Activated CD8-positive, alpha-beta T cell treated with anti-CD3 and anti-CD28 coated beads for 36 hours (primary cell): ENCODE measurements around the gene PRAMEF11. TPM values are rescaled to one million over a fixed set of nuclear protein-coding genes. Genes with fewer than 3 reads are reported as not detected.
"Not testable (repeated sequence)": the region's sequence is repeated elsewhere in the genome, so short reads cannot be mapped to it uniquely, and the experiment has no call there.

ENCODE experiments used
- ATAC-seq: fragments of 200-7000 bp; cut with Tn5 transposase; one replicate; pipeline ENCODE4 v1.10.0; 2021; ENCODE audit warnings: mild to moderate bottlenecking, moderate library complexity
- CTCF ChIA-PET: fragments of 350-600 bp; sonication (Branson Sonifier 250); formaldehyde crosslinking; loops from one replicate; lab custom pipeline; 2021; ENCODE audit warnings: antibody characterized with exemption; lab: Charles Lee
- POLR2A ChIA-PET: fragments of 350-600 bp; sonication (Branson Sonifier 250); formaldehyde crosslinking; loops from one replicate; lab custom pipeline; 2021; ENCODE audit warnings: antibody characterized with exemption; lab: Charles Lee
- DNase-seq: peaks from one replicate; pipeline ENCODE4 v3.0.0-alpha.2; 2020
- H3K27ac Mint-ChIP-seq: one replicate; pipeline ENCODE4 v1.8.0; 2021; ENCODE audit warnings: mild to moderate bottlenecking, mixed read lengths
- H3K27me3 Mint-ChIP-seq: one replicate; pipeline ENCODE4 v1.8.0; 2021; ENCODE audit warnings: mixed read lengths
- H3K36me3 Mint-ChIP-seq: one replicate; pipeline ENCODE4 v1.8.0; 2021; ENCODE audit warnings: low read depth, mixed read lengths
- H3K4me1 Mint-ChIP-seq: one replicate; pipeline ENCODE4 v1.8.0; 2021; ENCODE audit warnings: low read depth, mixed read lengths
- H3K4me3 Mint-ChIP-seq: one replicate; pipeline ENCODE4 v1.8.0; 2021; ENCODE audit warnings: mild to moderate bottlenecking, moderate library complexity, mixed read lengths
- H3K9me3 Mint-ChIP-seq: one replicate; pipeline ENCODE4 v1.8.0; 2021; ENCODE audit warnings: mixed read lengths
- CTCF ChIP-seq: fragments of 200-600 bp; IDR thresholded peaks from one replicate; pipeline ENCODE4 v1.8.0; 2022; ENCODE audit warnings: antibody characterized with exemption, mild to moderate bottlenecking
- intact Hi-C: fragments of 100-400 bp; cut with micrococcal nuclease; formaldehyde crosslinking; loops from one replicate; pipeline ENCODE4 v1.10.0; 2022
- total RNA-seq, 2 experiments: library from RNA; stranded (reverse); gene quantifications; one replicate each; pipeline ENCODE4 v1.2.3, GENCODE V29; 2021

The PRAMEF11 gene
- not detected for total RNA-seq

GRCh38 chr1:12831310-12831709, at the start of gene PRAMEF11:
PRAMEF11 (minus strand) TSS chr1:12831410; CDS start chr1:12828789, 2,621 bp downstream.
- ATAC-seq, H3K27ac Mint-ChIP-seq, H3K27me3 Mint-ChIP-seq, intact Hi-C loops, H3K4me3 Mint-ChIP-seq, H3K4me1 Mint-ChIP-seq, DNase-seq, H3K36me3 Mint-ChIP-seq, H3K9me3 Mint-ChIP-seq, CTCF ChIA-PET, POLR2A ChIA-PET: not testable (repeated sequence)

- H3K36me3 Mint-ChIP-seq, H3K9me3 Mint-ChIP-seq, H3K27me3 Mint-ChIP-seq, intact Hi-C loops, CTCF ChIA-PET, H3K4me1 Mint-ChIP-seq, POLR2A ChIA-PET, H3K4me3 Mint-ChIP-seq, H3K27ac Mint-ChIP-seq, ATAC-seq, DNase-seq: not testable (repeated sequence)
These were observed 47.2 kb upstream of the PRAMEF11 start for GRCh38 chr1:12878453-12878852.

GRCh38 chr1:12863131-12863880, 32.1 kb upstream of the PRAMEF11 start:
- H3K27me3 Mint-ChIP-seq, POLR2A ChIA-PET, H3K4me3 Mint-ChIP-seq, ATAC-seq, H3K9me3 Mint-ChIP-seq, CTCF ChIA-PET, H3K36me3 Mint-ChIP-seq, intact Hi-C loops, DNase-seq, H3K27ac Mint-ChIP-seq, H3K4me1 Mint-ChIP-seq: not testable (repeated sequence)

- H3K27me3 Mint-ChIP-seq, H3K4me1 Mint-ChIP-seq, CTCF ChIA-PET, H3K27ac Mint-ChIP-seq, intact Hi-C loops, H3K36me3 Mint-ChIP-seq, DNase-seq, ATAC-seq, H3K4me3 Mint-ChIP-seq, H3K9me3 Mint-ChIP-seq: not testable (repeated sequence)
- POLR2A ChIA-PET = interaction anchor here (0.7 kb wide), 1 partner anchor 514 kb away, joined by 5 read pairs; no protein-coding TSS in a partner anchor
These were observed 25.6 kb upstream of the PRAMEF11 start, which contains the start of gene PRAMEF2 for GRCh38 chr1:12856786-12857185. PRAMEF2 (plus strand) TSS chr1:12857086; CDS start chr1:12859010, 1,924 bp downstream.

GRCh38 chr1:12851779-12852178, 20.6 kb upstream of the PRAMEF11 start:
- ChIA-PET POLR2A (no interaction called here), CTCF (no interaction called here)
- Mint-ChIP-seq H3K4me1 (no peaks in the 10 kb centered on the region), H3K27ac (no peak overlapping the region), H3K36me3 (no peaks in the 10 kb centered on the region), H3K4me3 (no peak overlapping the region), H3K9me3 (peaks cover 3% of the 10 kb centered on the region), H3K27me3 (peaks cover 8% of the 10 kb centered on the region)
- no peak for TF ChIP-seq CTCF
- DNase-seq (no peak), ATAC-seq (no peak)
- intact Hi-C loops = no loop called here

GRCh38 chr1:12848620-12849019, 17.4 kb upstream of the PRAMEF11 start, which contains the start of gene HNRNPCL1:
HNRNPCL1 (minus strand) TSS chr1:12848720; CDS start chr1:12848289, 431 bp downstream.
- H3K36me3 Mint-ChIP-seq, H3K27ac Mint-ChIP-seq, POLR2A ChIA-PET, ATAC-seq, H3K4me1 Mint-ChIP-seq, H3K9me3 Mint-ChIP-seq, intact Hi-C loops, CTCF ChIA-PET, H3K4me3 Mint-ChIP-seq, H3K27me3 Mint-ChIP-seq, DNase-seq: not testable (repeated sequence)

- H3K9me3 Mint-ChIP-seq, H3K27me3 Mint-ChIP-seq, H3K4me3 Mint-ChIP-seq, DNase-seq, H3K4me1 Mint-ChIP-seq, intact Hi-C loops, H3K36me3 Mint-ChIP-seq, H3K27ac Mint-ChIP-seq, CTCF ChIA-PET, ATAC-seq, POLR2A ChIA-PET: not testable (repeated sequence)
These were observed 2.0 kb upstream of the PRAMEF11 start for GRCh38 chr1:12833251-12833650.

GRCh38 chr1:12819061-12819460, 12.1 kb downstream of the PRAMEF11 start:
- DNase-seq, H3K4me1 Mint-ChIP-seq, POLR2A ChIA-PET, CTCF ChIA-PET, ATAC-seq, H3K4me3 Mint-ChIP-seq, H3K36me3 Mint-ChIP-seq, H3K27ac Mint-ChIP-seq, H3K9me3 Mint-ChIP-seq, intact Hi-C loops: not testable (repeated sequence)
- H3K27me3 Mint-ChIP-seq = peaks cover 21% of the 10 kb centered on the region
